HG03342 (cell line): ENCODE results near the gene MEIS1.

Experiments
- ATAC-seq: cut with Tn5 transposase; IDR thresholded peaks from one replicate; pipeline ENCODE4 v1.9.1; 2021; ENCODE audit warnings: mild to moderate bottlenecking, moderate library complexity; ENCODE audit not compliant: unreplicated experiment

MEIS1 gene

GRCh38 chr2:66578054-66578686 is 143.2 kb downstream of the MEIS1 start:
- no peak for ATAC-seq

GRCh38 chr2:66578687-66579106 is 143.8 kb downstream of the MEIS1 start:
- no peak for ATAC-seq

GRCh38 chr2:66579186-66580126 is 144.5 kb downstream of the MEIS1 start:
- no peak for ATAC-seq

- ATAC-seq: no peak
Measured at GRCh38 chr2:66580166-66581049, 145.5 kb downstream of the MEIS1 start.

- no peak for ATAC-seq
Measured at GRCh38 chr2:66581339-66582103, 146.6 kb downstream of the MEIS1 start.

GRCh38 chr2:66582104-66582986 is 147.4 kb downstream of the MEIS1 start:
- no peak for ATAC-seq

GRCh38 chr2:66582987-66583880 is 148.3 kb downstream of the MEIS1 start:
- ATAC-seq: no peak

GRCh38 chr2:66583881-66584280 is 149.0 kb downstream of the MEIS1 start:
- no peak for ATAC-seq

- ATAC-seq: no peak
Measured at GRCh38 chr2:66585587-66585986, 150.7 kb downstream of the MEIS1 start.

- no peak for ATAC-seq
Measured at GRCh38 chr2:66587216-66587615, 152.3 kb downstream of the MEIS1 start.

- no peak for ATAC-seq
Measured at GRCh38 chr2:66594001-66594400, 159.1 kb downstream of the MEIS1 start.

- no peak for ATAC-seq
Measured at GRCh38 chr2:66595556-66595955, 160.6 kb downstream of the MEIS1 start.

- no peak for ATAC-seq
Measured at GRCh38 chr2:66596256-66596655, 161.3 kb downstream of the MEIS1 start.

GRCh38 chr2:66601624-66602023 is 166.7 kb downstream of the MEIS1 start:
- no peak for ATAC-seq

GRCh38 chr2:66602341-66602740 is 167.4 kb downstream of the MEIS1 start:
- no peak for ATAC-seq

GRCh38 chr2:66604326-66604725 is 169.4 kb downstream of the MEIS1 start:
- ATAC-seq: no peak

GRCh38 chr2:66604976-66605375 is 170.1 kb downstream of the MEIS1 start:
- ATAC-seq: no peak

GRCh38 chr2:66607152-66607551 is 172.2 kb downstream of the MEIS1 start:
- ATAC-seq: no peak
